GM13977 (cell line): ENCODE results near the gene POF1B.
"Not testable (repeated sequence)": the region's sequence is repeated elsewhere in the genome, so short reads cannot be mapped to it uniquely, and the experiment has no call there.

ENCODE experiments used
- DNase-seq: peaks from one replicate; pipeline ENCODE4 v3.0.0; 2012; ENCODE audit warnings: low spot score
- in situ Hi-C: fragments of 300-500 bp; cut with MboI; formaldehyde crosslinking; loops from one replicate; pipeline ENCODE4 v1.12.0; 2022; ENCODE audit warnings: low sequenced_read_pairs, low pct_unique_long_range_greater_than_20kb, mixed read lengths, inconsistent platforms; ENCODE audit not compliant: unreplicated experiment
- TF ChIP-seq, protein P1 (sequence below): IDR thresholded peaks from 2 replicates; pipeline ENCODE4 v1.5.1; 2012; ENCODE audit warnings: mild to moderate bottlenecking, control low read depth; ENCODE audit not compliant: insufficient read depth; ENCODE audit errors: extremely low read depth, missing control alignments

POF1B gene

GRCh38 chrX:85326234-85327059, 53.0 kb downstream of the POF1B start:
- no peak for DNase-seq
- TF ChIP-seq, protein P1, sequence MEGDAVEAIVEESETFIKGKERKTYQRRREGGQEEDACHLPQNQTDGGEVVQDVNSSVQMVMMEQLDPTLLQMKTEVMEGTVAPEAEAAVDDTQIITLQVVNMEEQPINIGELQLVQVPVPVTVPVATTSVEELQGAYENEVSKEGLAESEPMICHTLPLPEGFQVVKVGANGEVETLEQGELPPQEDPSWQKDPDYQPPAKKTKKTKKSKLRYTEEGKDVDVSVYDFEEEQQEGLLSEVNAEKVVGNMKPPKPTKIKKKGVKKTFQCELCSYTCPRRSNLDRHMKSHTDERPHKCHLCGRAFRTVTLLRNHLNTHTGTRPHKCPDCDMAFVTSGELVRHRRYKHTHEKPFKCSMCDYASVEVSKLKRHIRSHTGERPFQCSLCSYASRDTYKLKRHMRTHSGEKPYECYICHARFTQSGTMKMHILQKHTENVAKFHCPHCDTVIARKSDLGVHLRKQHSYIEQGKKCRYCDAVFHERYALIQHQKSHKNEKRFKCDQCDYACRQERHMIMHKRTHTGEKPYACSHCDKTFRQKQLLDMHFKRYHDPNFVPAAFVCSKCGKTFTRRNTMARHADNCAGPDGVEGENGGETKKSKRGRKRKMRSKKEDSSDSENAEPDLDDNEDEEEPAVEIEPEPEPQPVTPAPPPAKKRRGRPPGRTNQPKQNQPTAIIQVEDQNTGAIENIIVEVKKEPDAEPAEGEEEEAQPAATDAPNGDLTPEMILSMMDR, result no peak
- in situ Hi-C loops, result no loop called here

DNA sequence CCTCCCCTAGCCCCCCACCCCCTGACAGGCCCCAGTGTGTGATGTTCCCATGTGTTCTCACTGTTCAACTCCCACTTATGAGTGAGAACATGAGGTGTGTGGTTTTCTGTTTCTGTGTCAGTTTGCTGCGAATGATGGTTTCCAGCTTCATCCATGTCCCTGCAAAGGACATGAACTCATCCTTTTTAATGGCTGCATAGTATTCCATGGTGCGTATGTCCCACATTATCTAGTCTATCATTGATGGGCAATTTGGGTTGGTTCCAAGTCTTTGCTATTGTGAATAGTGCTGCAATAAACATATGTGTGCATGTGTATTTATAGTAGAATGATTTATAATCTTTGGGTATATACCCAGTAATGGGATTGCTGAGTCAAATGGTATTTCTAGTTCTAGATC, 68.1 kb downstream of the POF1B start:
- in situ Hi-C loops, DNase-seq: not testable (repeated sequence)

- TF ChIP-seq, protein P1, result peak; percentile 1
- no peak for DNase-seq
- in situ Hi-C loops, result no loop called here
These were observed 69.7 kb downstream of the POF1B start for GRCh38 chrX:85309717-85310116.

DNA sequence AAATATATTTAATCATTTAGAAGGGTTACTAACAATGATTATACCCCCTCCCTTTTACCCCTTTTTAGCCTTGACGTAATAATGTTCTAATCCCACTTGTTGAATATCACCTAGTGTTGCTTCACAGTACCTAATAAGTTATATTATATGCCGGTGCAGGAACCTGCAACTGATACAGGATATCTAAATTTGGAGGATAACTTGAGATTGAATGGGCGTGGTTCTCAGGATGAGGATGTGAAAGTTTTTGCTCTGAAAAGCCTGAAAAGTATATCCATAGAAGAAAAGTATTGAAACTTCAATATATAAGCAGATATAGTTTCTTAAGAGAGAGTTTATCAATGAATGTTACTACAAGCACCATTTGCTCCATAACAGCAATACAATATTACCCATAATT, 75.9 kb downstream of the POF1B start:
- in situ Hi-C loops, result no loop called here
- TF ChIP-seq, protein P1, result no peak
- DNase-seq, result no peak

DNA sequence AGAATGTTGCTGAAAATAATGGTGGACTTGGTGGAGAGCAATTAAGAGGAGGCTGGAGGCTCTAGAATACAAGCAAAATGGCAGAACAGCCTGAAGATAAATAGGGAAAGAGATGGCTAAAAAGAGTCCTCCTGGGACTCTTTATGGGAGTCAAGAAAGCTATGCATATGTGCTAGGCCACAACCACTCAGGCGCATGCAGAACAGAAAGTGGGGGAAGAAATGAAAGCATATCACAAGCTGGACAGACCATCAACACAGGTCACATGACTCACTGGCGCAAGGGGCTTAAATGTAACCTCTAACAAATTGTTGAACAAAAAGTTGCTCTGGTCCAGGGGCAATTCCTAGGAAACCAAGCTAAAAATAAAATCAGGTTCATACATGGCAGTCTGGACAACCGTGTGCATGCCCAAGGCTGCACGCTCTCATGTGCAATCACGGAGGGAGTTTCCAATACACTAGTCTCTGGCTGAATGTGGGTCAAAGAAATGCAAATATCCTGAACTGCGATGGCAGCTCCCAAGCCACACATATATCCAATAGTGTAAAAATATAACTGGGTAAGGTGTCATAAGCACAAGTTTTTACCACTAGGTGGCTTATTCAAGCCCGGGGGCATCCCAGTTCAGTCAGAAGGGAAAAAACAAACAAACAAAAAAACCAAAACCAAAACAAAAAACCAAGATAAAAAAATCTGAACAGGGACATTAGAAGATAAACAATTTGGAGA, 90.3 kb downstream of the POF1B start:
- no peak for DNase-seq
- in situ Hi-C loops, result no loop called here
- TF ChIP-seq, protein P1, result no peak

GRCh38 chrX:85285286-85285685, 94.2 kb downstream of the POF1B start:
- DNase-seq, in situ Hi-C loops: not testable (repeated sequence)

DNA sequence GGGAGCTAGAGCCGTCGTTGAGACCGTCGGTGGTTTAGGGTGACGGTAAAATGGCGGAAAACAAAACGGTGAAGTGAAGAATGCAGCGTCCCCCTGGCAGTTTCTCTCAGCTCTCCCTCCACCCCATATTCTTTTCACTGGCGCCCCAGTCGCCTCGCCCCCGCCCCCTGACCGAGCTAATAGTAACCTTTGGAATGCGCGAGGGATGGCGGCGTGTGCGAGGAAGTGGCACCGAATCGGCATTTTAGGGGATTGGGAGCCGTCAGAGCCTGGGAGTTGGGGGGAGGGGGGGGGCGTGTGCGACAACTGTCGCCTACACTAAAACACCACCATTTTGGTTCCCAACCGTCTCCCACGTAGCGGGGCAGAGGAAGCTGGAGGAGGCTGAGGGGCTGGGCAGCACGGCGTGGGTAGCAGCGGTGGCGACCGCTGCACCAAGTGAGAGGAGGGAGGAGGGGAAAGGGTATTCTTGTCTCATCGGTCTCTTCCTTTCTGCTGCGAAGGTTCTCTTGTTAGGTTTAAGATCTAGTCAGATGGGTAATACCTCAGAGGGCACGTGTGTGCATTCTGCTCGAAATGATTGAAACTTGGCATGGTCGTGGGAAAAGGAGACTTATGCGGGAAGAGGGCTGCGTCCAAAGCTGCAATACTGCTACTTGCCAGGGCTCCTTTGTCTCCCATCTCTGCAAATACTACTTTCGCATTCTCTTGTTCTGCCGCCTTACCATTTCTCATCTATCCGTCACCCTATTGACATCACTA, 134.8 kb downstream of the POF1B start:
- in situ Hi-C loops, result no loop called here
- TF ChIP-seq, protein P1, result no peak
- DNase-seq, result peak; percentile 31
